ENCODE measurements around the gene ZNF689. TPM values are rescaled to one million over a fixed set of nuclear protein-coding genes. Genes with fewer than 3 reads are reported as not detected.
A peak's percentile ranks its signal among the peaks of the same experiment; 100 is the strongest.

ZNF689 gene
- total and polyA plus RNA-seq, 5 donors = 3.3 to 7.1 (median 5.9) TPM

DNA sequence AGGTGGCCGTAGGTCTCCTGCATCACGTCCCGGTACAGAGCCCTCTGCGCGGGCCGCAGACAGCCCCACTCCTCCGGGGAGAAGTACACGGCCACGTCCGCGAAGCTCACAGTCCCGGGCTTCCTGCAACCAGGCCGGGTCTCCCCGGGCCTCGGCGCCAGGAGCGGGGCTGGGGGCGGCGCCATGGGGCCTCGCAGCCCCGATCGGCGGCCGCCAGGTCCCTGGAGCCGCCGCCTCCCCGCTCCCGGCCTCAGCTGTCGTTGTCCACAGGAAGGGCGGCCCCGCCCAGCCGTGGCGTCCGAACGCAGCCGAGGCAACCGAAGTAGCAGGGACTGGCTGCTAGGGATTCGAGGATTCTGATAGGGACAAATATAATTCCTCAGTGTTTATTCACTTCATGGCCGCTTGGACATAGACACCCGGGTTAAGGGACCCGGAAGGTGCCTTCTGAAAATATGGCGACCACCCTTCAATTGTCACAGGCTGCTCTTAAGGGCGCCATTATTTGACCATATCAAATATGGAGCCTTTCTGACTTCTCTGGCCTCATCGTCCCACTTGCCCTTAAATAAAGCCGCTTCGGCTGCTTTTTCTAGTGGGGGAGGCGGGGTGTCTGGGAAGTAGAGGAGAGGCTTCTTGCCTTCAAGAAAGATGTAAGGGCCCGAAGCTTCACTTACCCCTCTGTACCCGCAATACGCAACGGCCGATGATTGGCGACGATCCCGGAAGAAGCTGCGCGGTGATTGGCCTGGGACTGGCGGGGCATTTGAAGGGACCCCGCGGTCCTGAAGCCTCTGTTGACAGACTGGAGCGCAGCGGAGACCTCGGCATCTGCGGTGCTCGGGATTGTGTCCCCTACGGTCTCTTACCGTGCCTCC lies 38.5 kb downstream of the ZNF689 start, which contains the start of gene ZNF688:
TSS of gene ZNF688 (minus strand) at position 270 of the 878 bp plus-strand sequence. CDS start at position 185, 85 bp downstream.
- Histone ChIP-seq H3K9me3 (ENCODE audit: control insufficient read depth, low read length) (no peaks in the 10 kb centered on the region), H3K4me3 (ENCODE audit: low read length) (peak within 1 kb of the TSS; percentile 66), H3K27me3 (ENCODE audit: control insufficient read depth, insufficient read depth) (no peaks in the 10 kb centered on the region), H3K4me1 (ENCODE audit: control insufficient read depth, insufficient read depth, low read length) (no peaks in the 10 kb centered on the region), H3K27ac (ENCODE audit: low read length) (peak within 1 kb of the TSS; percentile 97)
- under 1% methylated on average over 67 of the region's 67 CpGs for WGBS
- peak; percentile 96 to 98 (median 98) for DNase-seq
- peak; percentile 92 to 94 for ATAC-seq
- intact Hi-C loops (cut with DNase I) = no loop called here

DNA sequence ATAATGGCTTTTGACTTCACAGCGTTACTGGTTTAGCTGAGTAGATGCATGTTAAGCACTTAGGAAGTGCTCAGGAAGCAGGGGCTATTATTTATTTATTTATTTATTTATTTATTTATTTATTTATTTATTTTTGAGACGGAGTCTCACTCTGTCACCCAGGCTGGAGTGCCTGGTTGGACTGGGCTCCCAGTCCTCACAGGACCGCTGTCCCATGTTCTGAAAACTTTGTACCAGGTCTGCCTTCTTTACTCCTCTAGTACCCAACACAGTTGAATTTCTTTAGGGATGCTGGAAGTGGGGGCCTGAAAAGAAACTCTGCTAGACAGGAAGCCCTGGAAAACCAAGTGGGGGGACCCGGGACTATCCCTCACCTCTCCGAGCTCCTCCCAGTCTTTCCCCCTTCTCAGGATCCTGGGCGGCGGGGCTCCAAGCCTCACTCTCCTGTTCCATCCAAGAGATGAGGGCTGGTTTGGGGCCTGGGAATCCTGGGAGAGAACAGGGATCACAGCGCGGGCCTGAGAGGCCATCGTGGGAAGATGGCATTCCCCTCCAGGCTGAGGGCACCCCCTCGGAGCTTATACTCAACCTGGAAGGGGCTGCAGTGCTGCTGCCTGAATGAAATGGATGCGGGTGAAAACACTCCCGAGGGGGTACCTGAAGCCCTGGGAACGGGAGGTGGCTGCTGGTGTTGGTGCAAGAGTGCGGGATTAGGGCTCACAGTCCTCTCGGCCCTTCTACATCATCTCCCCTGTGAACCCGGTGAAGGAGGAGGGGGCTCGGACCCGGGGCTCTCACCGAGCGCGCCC lies 39.3 kb downstream of the ZNF689 start:
- ATAC-seq = peak; percentile 8 to 14
- Histone ChIP-seq H3K27ac (ENCODE audit: low read length) (peak overlapping the region; percentile 97), H3K9me3 (ENCODE audit: control insufficient read depth, low read length) (no peaks in the 10 kb centered on the region), H3K27me3 (ENCODE audit: control insufficient read depth, insufficient read depth) (no peaks in the 10 kb centered on the region), H3K4me3 (ENCODE audit: low read length) (peak overlapping the region; percentile 66), H3K4me1 (ENCODE audit: control insufficient read depth, insufficient read depth, low read length) (no peaks in the 10 kb centered on the region)
- intact Hi-C loops (cut with DNase I) = no loop called here
- WGBS = 6% methylated on average over 22 of the region's 22 CpGs
- DNase-seq = peak; percentile 37 to 80 (median 75)

DNA sequence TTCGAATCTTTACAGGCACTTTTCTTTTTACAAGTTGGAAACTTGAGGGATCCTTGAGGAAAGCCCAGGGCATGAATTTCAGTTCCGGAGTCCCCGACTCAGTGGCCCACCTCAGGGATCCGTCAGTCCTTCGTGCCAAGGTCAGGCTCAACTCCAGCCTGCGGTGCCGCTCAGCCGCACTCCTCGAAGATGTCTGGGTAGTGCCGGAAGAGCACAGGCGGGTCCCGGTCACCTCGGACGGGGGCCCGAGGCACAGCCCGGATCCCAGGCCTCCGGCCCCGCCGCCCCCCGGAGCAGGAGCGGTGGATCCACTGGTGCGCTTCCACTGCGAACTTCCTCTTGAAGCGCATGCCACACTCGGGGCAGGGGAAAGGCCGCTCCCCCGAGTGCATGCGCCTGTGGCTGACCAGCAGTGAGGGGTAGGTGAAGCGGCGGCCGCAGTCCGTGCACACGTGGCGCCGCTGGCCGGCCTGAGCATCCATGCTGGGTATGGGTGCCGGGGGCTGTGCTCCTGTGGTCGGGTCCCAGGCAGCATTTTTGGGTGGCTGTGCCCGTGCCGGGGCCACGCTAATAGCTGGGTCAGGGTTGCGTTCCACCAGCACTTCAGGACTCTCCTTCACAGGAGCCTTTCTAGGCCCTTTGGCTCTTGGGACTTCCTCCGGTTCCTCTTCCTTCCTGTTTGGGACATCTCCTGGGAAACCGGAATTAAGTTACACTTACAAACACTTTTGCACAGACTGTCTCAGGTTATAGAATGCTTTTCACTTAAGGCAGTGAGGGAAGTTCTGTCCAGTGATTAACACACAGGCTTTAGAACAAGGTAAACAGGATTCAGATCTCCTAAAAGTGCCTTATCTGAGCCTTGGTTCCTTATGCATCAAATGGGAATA lies 40.2 kb downstream of the ZNF689 start:
- intact Hi-C loops (cut with DNase I) = no loop called here
- no peaks in the 10 kb centered on the region for H3K4me1 ChIP-seq (ENCODE audit: control insufficient read depth, insufficient read depth, low read length)
- no peaks in the 10 kb centered on the region for H3K27me3 ChIP-seq (ENCODE audit: control insufficient read depth, insufficient read depth)
- peak in 2 of 3 donors; percentile 27 to 67 for DNase-seq
- WGBS = 78% methylated on average over 44 of the region's 44 CpGs
- no peak overlapping the region for H3K27ac ChIP-seq (ENCODE audit: low read length)
- H3K9me3 ChIP-seq (ENCODE audit: control insufficient read depth, low read length) = no peaks in the 10 kb centered on the region
- ATAC-seq = no peak
- no peak overlapping the region for H3K4me3 ChIP-seq (ENCODE audit: low read length)

DNA sequence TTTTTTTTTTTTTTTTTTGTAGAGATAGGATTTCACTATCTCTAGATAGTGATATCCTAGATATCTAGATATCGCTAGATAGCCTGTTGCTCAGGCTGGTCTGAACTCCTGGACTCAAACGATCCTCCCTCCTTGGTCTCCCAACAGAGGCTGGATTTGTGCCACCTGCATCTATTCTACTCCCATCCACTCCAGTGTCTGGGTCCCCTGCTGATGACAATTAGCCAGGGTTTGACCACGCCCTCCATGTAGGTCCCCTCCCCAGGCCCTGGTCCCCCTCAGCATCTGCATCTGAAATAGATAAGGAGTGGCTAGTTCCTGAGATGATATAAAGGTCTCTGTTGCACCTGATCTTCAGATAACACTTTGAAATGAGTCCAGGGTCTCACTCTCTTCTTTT lies 40.9 kb downstream of the ZNF689 start:
- intact Hi-C loops (cut with DNase I) = no loop called here
- Histone ChIP-seq H3K9me3 (ENCODE audit: control insufficient read depth, low read length) (no peaks in the 10 kb centered on the region), H3K4me3 (ENCODE audit: low read length) (no peak overlapping the region), H3K4me1 (ENCODE audit: control insufficient read depth, insufficient read depth, low read length) (no peaks in the 10 kb centered on the region), H3K27me3 (ENCODE audit: control insufficient read depth, insufficient read depth) (no peaks in the 10 kb centered on the region), H3K27ac (ENCODE audit: low read length) (no peak overlapping the region)
- ATAC-seq = no peak
- no peak for DNase-seq
- 96% methylated on average over 3 of the region's 3 CpGs for WGBS

DNA sequence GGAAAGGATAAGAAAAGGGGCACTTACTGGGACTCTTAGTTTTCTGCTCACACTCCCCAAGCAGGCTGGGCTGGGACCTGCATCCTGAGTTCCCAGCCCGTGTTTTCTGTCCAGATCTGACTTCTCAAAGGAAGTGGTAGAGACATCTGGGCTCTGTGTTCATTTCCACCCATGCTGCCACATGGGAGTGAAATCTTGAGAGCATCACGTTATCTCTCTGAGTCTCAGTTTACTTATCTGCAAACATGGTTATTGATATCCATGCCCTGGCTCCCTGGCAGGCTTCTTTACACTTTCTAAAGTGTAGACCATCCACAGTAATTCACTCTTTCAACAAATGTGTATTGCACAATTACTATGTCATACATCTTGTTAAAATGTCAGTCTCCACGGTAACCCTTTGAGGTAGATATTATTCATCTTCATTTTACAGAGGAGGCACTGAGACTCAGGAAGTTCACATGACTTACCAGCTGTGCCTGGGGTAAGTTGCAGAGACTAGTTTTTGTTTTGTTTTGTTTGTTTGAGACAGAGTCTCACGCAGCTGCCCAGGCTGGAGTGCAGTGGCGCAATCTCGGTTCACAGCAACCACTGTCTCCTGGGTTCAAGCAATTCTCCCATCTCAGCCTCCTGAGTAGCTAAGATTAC lies 42.1 kb downstream of the ZNF689 start:
- DNase-seq (no peak), ATAC-seq (no peak)
- H3K9me3 ChIP-seq (ENCODE audit: control insufficient read depth, low read length) = no peaks in the 10 kb centered on the region
- H3K4me3 ChIP-seq (ENCODE audit: low read length) = no peak overlapping the region
- H3K27me3 ChIP-seq (ENCODE audit: control insufficient read depth, insufficient read depth) = no peaks in the 10 kb centered on the region
- H3K27ac ChIP-seq (ENCODE audit: low read length) = no peak overlapping the region
- intact Hi-C loops (cut with DNase I) = no loop called here
- 65% methylated on average over 6 of the region's 6 CpGs for WGBS
- no peaks in the 10 kb centered on the region for H3K4me1 ChIP-seq (ENCODE audit: control insufficient read depth, insufficient read depth, low read length)

DNA sequence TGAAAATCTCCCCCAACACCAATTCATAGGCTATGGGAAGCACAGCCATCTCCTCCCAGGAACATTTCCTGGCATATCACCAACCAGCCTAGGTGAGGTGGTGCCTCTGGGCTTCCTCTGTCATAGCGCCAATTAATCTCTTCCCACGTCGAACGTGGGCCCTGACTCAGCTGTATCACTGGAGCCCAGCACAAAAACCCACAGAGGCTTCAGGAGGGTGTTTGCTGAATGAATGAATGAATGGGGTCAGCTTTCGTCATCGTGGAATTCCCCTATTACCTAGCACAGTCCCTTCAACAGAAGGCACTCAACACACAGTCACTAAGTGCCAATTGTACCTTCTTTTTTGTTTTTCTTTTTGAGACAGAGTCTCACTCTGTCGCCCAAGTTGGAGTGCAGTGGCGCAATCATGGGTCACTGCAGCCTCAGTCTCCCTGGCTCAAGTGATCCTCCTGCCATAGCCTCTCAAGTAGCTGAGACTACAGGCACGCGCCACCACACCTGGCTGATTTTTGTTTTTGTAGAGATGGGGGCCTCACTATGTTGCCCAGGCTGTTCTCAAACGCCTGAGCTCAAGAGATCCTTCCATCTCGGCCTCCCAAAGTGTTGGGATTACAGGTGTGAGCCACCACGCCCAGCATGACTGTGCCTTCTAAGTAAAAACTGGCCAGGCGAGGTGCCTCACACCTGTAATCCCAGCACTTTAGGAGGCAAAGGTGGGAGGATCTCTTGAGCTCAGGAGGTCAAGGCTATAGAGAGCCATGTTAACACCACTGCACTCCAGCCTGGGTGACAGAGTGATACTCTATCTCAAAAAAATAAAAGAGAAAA lies 42.8 kb downstream of the ZNF689 start:
- intact Hi-C loops (cut with DNase I) = no loop called here
- ATAC-seq = no peak
- WGBS = 85% methylated on average over 14 of the region's 14 CpGs

DNA sequence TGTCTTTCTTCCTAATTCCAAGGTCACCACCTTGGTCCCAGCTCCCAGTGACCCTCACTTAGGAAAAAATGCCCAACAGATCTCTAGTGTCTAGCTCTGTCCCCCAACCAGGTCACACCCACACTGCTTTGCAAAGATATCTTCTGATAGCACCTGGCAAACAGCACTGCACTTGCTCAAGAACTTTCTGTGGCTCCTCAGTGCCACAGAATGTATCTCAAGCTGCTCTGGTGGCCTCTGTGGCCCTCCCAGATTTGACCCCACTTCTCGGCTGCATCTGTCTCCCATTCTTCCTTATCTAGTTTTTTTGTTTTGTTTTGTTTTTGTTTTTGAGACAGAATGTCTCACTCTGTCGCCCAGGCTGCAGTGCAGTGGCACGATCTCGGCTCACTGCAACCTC lies 43.7 kb downstream of the ZNF689 start:
- no peak overlapping the region for H3K4me3 ChIP-seq (ENCODE audit: low read length)
- H3K27me3 ChIP-seq (ENCODE audit: control insufficient read depth, insufficient read depth) = no peaks in the 10 kb centered on the region
- ATAC-seq (no peak), DNase-seq (no peak)
- WGBS = 82% methylated on average over 4 of the region's 4 CpGs
- intact Hi-C loops (cut with DNase I) = no loop called here
- H3K27ac ChIP-seq (ENCODE audit: low read length) = no peak overlapping the region
- no peaks in the 10 kb centered on the region for H3K9me3 ChIP-seq (ENCODE audit: control insufficient read depth, low read length)
- no peaks in the 10 kb centered on the region for H3K4me1 ChIP-seq (ENCODE audit: control insufficient read depth, insufficient read depth, low read length)

More for the DNA sequence above, 42.8 kb downstream of the ZNF689 start:
- Histone ChIP-seq H3K27me3 (ENCODE audit: control insufficient read depth, insufficient read depth) (no peaks in the 10 kb centered on the region), H3K27ac (ENCODE audit: low read length) (no peak overlapping the region), H3K4me1 (ENCODE audit: control insufficient read depth, insufficient read depth, low read length) (no peaks in the 10 kb centered on the region), H3K9me3 (ENCODE audit: control insufficient read depth, low read length) (no peaks in the 10 kb centered on the region), H3K4me3 (ENCODE audit: low read length) (no peak overlapping the region)
- no peak for DNase-seq

DNA sequence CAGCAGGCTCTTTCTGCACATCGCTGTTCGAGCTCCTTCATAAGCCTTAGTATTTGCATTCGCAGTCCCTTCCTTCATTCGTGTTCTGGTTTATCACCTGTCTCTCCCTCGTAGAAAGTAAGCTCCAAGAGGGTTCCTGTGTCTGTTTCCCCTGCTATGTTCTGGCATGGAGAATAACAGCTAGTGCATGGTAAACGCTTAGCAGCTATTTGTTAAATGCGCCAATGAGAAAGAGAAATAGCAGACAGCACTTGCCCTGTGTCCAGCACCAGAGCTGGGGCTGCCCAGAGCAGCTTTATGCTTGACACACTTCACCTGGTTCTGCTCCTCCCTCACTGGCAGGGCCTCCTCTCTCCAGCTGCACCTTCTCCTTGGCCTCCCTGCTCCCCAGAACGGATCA lies 44.2 kb downstream of the ZNF689 start:
- H3K4me3 ChIP-seq (ENCODE audit: low read length) = no peak overlapping the region
- intact Hi-C loops (cut with DNase I) = no loop called here
- H3K27me3 ChIP-seq (ENCODE audit: control insufficient read depth, insufficient read depth) = no peaks in the 10 kb centered on the region
- no peak for ATAC-seq
- no peak for DNase-seq
- 70% methylated on average over 8 of the region's 8 CpGs for WGBS
- no peak overlapping the region for H3K27ac ChIP-seq (ENCODE audit: low read length)
- H3K4me1 ChIP-seq (ENCODE audit: control insufficient read depth, insufficient read depth, low read length) = no peaks in the 10 kb centered on the region
- H3K9me3 ChIP-seq (ENCODE audit: control insufficient read depth, low read length) = no peaks in the 10 kb centered on the region

DNA sequence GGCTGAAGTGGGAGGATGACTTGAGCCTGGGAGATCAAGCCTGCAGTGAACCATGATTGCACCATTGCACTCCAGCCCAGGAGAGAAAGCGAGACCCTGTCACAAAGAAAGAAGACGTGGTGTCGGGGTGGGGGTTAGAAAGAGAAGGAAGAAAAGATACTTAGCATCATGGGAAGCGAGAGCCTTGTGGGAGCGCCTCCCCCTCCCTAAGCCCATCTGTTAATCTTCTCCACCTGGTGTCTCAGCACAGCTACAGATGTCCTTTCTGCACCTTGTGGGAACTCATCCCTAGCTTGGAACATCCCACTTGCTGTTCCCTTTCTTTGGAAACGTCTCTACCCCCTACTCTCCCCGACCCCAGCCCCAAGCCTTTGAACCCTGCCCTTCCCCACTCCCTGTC lies 44.7 kb downstream of the ZNF689 start:
- WGBS = 67% methylated on average over 7 of the region's 7 CpGs
- no peak for DNase-seq
- Histone ChIP-seq H3K4me3 (ENCODE audit: low read length) (no peak overlapping the region), H3K27me3 (ENCODE audit: control insufficient read depth, insufficient read depth) (no peaks in the 10 kb centered on the region), H3K4me1 (ENCODE audit: control insufficient read depth, insufficient read depth, low read length) (no peaks in the 10 kb centered on the region), H3K27ac (ENCODE audit: low read length) (no peak overlapping the region), H3K9me3 (ENCODE audit: control insufficient read depth, low read length) (no peaks in the 10 kb centered on the region)
- ATAC-seq = no peak
- intact Hi-C loops (cut with DNase I) = no loop called here

Data from right cardiac atrium (tissue), 5 donors.